B cell (primary cell): ENCODE measurements around the gene TRIP13. TPM values are rescaled to one million over a fixed set of nuclear protein-coding genes. Genes with fewer than 3 reads are reported as not detected.
"Not testable (repeated sequence)": the region's sequence is repeated elsewhere in the genome, so short reads cannot be mapped to it uniquely, and the experiment has no call there.

Source experiments
- ATAC-seq: fragments of 200-7000 bp; cut with Tn5 transposase; one replicate; pipeline ENCODE4 v1.10.0; 2021; ENCODE audit warnings: low read depth, mild to moderate bottlenecking, moderate number of reproducible peaks, moderate library complexity
- CTCF ChIA-PET: fragments of 350-600 bp; sonication (Branson Sonifier 250); formaldehyde crosslinking; loops from one replicate; lab custom pipeline; 2021; ENCODE audit warnings: antibody characterized with exemption, inconsistent platforms; lab: Charles Lee
- POLR2A ChIA-PET: fragments of 350-600 bp; sonication (Branson Sonifier 250); formaldehyde crosslinking; loops from one replicate; lab custom pipeline; 2021; ENCODE audit warnings: antibody characterized with exemption; lab: Charles Lee
- DNase-seq: peaks from one replicate; pipeline ENCODE4 v3.0.0; 2013
- H2AFZ ChIP-seq: 2 replicates; pipeline ENCODE4 v1.6.1; 2012; ENCODE audit warnings: mild to moderate bottlenecking, low read depth, low read length; ENCODE audit not compliant: insufficient read depth, poor library complexity, severe bottlenecking
- H3K27ac ChIP-seq, 2 donors: 1 replicate in 1 of 2; 2 replicates in 1 of 2; pipeline ENCODE4 v1.5.1; 2012 to 2013; ENCODE audit warnings: low read length in 2 of 2, mild to moderate bottlenecking in 2 of 2, moderate library complexity in 1 of 2
- H3K27me3 ChIP-seq, 4 experiments: fragments of 200-600 bp in 1 of 4; sonication (generic) in 1 of 4; replicated peaks in 1 of 4; 1 replicate in 2 of 4; 2 replicates in 2 of 4; pipeline versions ENCODE4 v1.6.1 to v1.7.0; 2013 to 2016; ENCODE audit warnings: low read length in 3 of 4, mild to moderate bottlenecking in 2 of 4, mixed read lengths in 1 of 4, moderate library complexity in 1 of 4; ENCODE audit not compliant: insufficient read depth in 4 of 4, control insufficient read depth in 3 of 4; ENCODE audit errors: control extremely low read depth in 1 of 4
- H3K36me3 ChIP-seq, 2 experiments: replicated peaks in 1 of 2; 1 replicate in 1 of 2; 2 replicates in 1 of 2; pipeline versions ENCODE4 v1.6.1 to v1.7.1; 2013; ENCODE audit warnings: low read length in 1 of 2; ENCODE audit not compliant: insufficient read depth in 2 of 2, control insufficient read depth in 1 of 2; ENCODE audit errors: control extremely low read depth in 1 of 2, extremely low read depth in 1 of 2
- H3K4me1 ChIP-seq, 2 donors: fragments of 200-600 bp in 1 of 2; sonication (generic) in 1 of 2; 1 replicate in 1 of 2; 2 replicates in 1 of 2; pipeline versions ENCODE4 v1.5.1 to v1.6.1; 2013 to 2017; ENCODE audit warnings: low read length in 2 of 2; ENCODE audit not compliant: control insufficient read depth in 2 of 2, insufficient read depth in 2 of 2
- H3K4me2 ChIP-seq: replicated peaks from 2 replicates; pipeline ENCODE3; 2012; ENCODE audit warnings: mild to moderate bottlenecking, low read depth, low read length; ENCODE audit not compliant: poor library complexity, severe bottlenecking
- H3K4me3 ChIP-seq, 5 experiments: fragments of 200-600 bp in 1 of 5; sonication (generic) in 1 of 5; 1 replicate in 3 of 5; 2 replicates in 2 of 5; pipeline versions ENCODE4 v1.5.1 to v1.7.0; 2011 to 2016; ENCODE audit warnings: low read length in 4 of 5, mild to moderate bottlenecking in 4 of 5, low read depth in 2 of 5, control low read depth in 1 of 5, moderate library complexity in 1 of 5; ENCODE audit not compliant: insufficient read depth in 1 of 5; ENCODE audit errors: control extremely low read depth in 1 of 5, extremely low read depth in 1 of 5
- H3K79me2 ChIP-seq: fragments of 200-600 bp; sonication (generic); one replicate; pipeline ENCODE4 v1.6.0; 2016; ENCODE audit warnings: low read length; ENCODE audit not compliant: control insufficient read depth, insufficient read depth
- H3K9ac ChIP-seq: fragments of 200-600 bp; sonication (generic); 2 replicates; pipeline ENCODE4 v1.6.1; 2017; ENCODE audit warnings: mild to moderate bottlenecking, low read length, moderate library complexity
- H3K9me3 ChIP-seq, 3 donors: one replicate each; pipeline versions ENCODE4 v1.6.1 to v1.7.1; 2013; ENCODE audit warnings: low read length in 2 of 3; ENCODE audit not compliant: control insufficient read depth in 2 of 3, insufficient read depth in 1 of 3; ENCODE audit errors: control extremely low read depth in 1 of 3
- H4K20me1 ChIP-seq: 2 replicates; pipeline ENCODE4 v1.6.0; 2012; ENCODE audit warnings: mild to moderate bottlenecking, low read length; ENCODE audit not compliant: insufficient read depth, control insufficient read depth, poor library complexity, severe bottlenecking
- H3K27ac Mint-ChIP-seq: one replicate; pipeline ENCODE4 v1.8.0; 2021; ENCODE audit warnings: mixed read lengths
- H3K27me3 Mint-ChIP-seq: one replicate; pipeline ENCODE4 v1.8.0; 2021; ENCODE audit warnings: mixed read lengths
- H3K4me1 Mint-ChIP-seq: one replicate; pipeline ENCODE4 v1.8.0; 2021; ENCODE audit warnings: mixed read lengths
- H3K4me3 Mint-ChIP-seq: one replicate; pipeline ENCODE4 v1.8.0; 2021; ENCODE audit warnings: mixed read lengths
- H3K9me3 Mint-ChIP-seq: one replicate; pipeline ENCODE4 v1.8.0; 2022; ENCODE audit warnings: mixed read lengths; ENCODE audit not compliant: insufficient read depth
- CTCF ChIP-seq: fragments of 200-600 bp; IDR thresholded peaks from one replicate; pipeline ENCODE4 v1.8.0; 2022; ENCODE audit warnings: antibody characterized with exemption, mild to moderate bottlenecking
- EZH2 ChIP-seq: IDR thresholded peaks from 2 replicates; pipeline ENCODE4 v1.6.1; 2012; ENCODE audit warnings: borderline replicate concordance, low read depth, mild to moderate bottlenecking, moderate library complexity, low read length; ENCODE audit not compliant: insufficient read depth, poor library complexity, severe bottlenecking
- WGBS: methylation state at CpG from one replicate; pipeline ENCODE4 v1.1.5; 2013; ENCODE audit warnings: missing lambda C conversion rate; ENCODE audit not compliant: insufficient coverage; 5-methylcytosine and 5-hydroxymethylcytosine counted together
- intact Hi-C: fragments of 100-400 bp; cut with micrococcal nuclease; formaldehyde crosslinking; loops from one replicate; pipeline ENCODE4 v1.10.0; 2022
- polyA plus RNA-seq: library from polyadenylated mRNA; depleted of rRNA; stranded (reverse); fragments of >200 nt; gene quantifications from 2 replicates; pipeline ENCODE4 v1.2.3, GENCODE V29; 2012
- total RNA-seq, 2 donors: library from RNA; stranded (reverse); fragments of 120-200 nt in 1 of 2; gene quantifications; 1 replicate in 1 of 2; 2 replicates in 1 of 2; pipeline versions ENCODE4 v1.2.3 to v1.2.4, GENCODE V29; 2013 to 2022

TRIP13 gene
- total and polyA plus RNA-seq, 2 donors (not counting 1 experiment from before 2014, with no cell fraction given), result 0.63 to 1.1 TPM

- H3K9me3 ChIP-seq, result no peaks in the 10 kb centered on the region
- ChIA-PET POLR2A (no interaction called here), CTCF (no interaction called here)
- H3K36me3 ChIP-seq, result peaks cover 5 to 53% of the 10 kb centered on the region in 2 experiments
- H3K27ac Mint-ChIP-seq, result no peak overlapping the region
- H4K20me1 ChIP-seq, result peaks cover 24% of the 10 kb centered on the region
- H3K79me2 ChIP-seq, result no peaks in the 10 kb centered on the region
- H2AFZ ChIP-seq, result no peak overlapping the region
- H3K9ac ChIP-seq, result no peak overlapping the region
- no peaks in the 10 kb centered on the region for H3K4me1 ChIP-seq
- TF ChIP-seq EZH2, result no peak
- no peak for TF ChIP-seq CTCF
- peaks cover 3% of the 10 kb centered on the region for H3K4me1 Mint-ChIP-seq
- no peaks in the 10 kb centered on the region for H3K27me3 ChIP-seq
- no peak overlapping the region for H3K4me2 ChIP-seq
- H3K27me3 Mint-ChIP-seq, result no peaks in the 10 kb centered on the region
- no peak overlapping the region for H3K27ac ChIP-seq
- intact Hi-C loops, result no loop called here
- no peak for ATAC-seq
- H3K9me3 Mint-ChIP-seq, result no peaks in the 10 kb centered on the region
- DNase-seq, result no peak
- H3K4me3 ChIP-seq, result no peak overlapping the region
- H3K4me3 Mint-ChIP-seq, result no peak overlapping the region
- 99% methylated on average over 19 of the region's 28 CpGs for WGBS
Measured at GRCh38 chr5:876398-877365, 16.0 kb upstream of the TRIP13 start.

- H3K36me3 ChIP-seq, result peaks cover 7 to 58% of the 10 kb centered on the region in 2 experiments
- TF ChIP-seq CTCF (no peak), EZH2 (no peak)
- no peak overlapping the region for H3K4me3 ChIP-seq
- Mint-ChIP-seq H3K9me3 (no peaks in the 10 kb centered on the region), H3K4me3 (no peak overlapping the region), H3K4me1 (peaks cover 8% of the 10 kb centered on the region), H3K27me3 (no peaks in the 10 kb centered on the region), H3K27ac (no peak overlapping the region)
- H3K4me1 ChIP-seq, result no peaks in the 10 kb centered on the region
- no peak overlapping the region for H2AFZ ChIP-seq
- ChIA-PET POLR2A (no interaction called here), CTCF (no interaction called here)
- H3K9me3 ChIP-seq, result peaks cover 0 to 9% (median 0%) of the 10 kb centered on the region in 3 donors
- no peak overlapping the region for H3K27ac ChIP-seq
- H3K79me2 ChIP-seq, result peaks cover 10% of the 10 kb centered on the region
- no peak overlapping the region for H3K9ac ChIP-seq
- no peaks in the 10 kb centered on the region for H3K27me3 ChIP-seq
- DNase-seq, result no peak
- 97% methylated on average over 15 of the region's 15 CpGs for WGBS
- H3K4me2 ChIP-seq, result no peak overlapping the region
- intact Hi-C loops, result no loop called here
- ATAC-seq, result no peak
- peaks cover 31% of the 10 kb centered on the region for H4K20me1 ChIP-seq
Measured at GRCh38 chr5:878125-878524, 14.6 kb upstream of the TRIP13 start.

- WGBS, result no CpG with 5 or more reads among the region's 8 CpGs
- H3K4me3 Mint-ChIP-seq, CTCF ChIA-PET, H2AFZ ChIP-seq, H3K27me3 ChIP-seq, H3K9ac ChIP-seq, H3K27me3 Mint-ChIP-seq, H3K27ac Mint-ChIP-seq, H3K4me1 ChIP-seq, ATAC-seq, POLR2A ChIA-PET, H3K4me3 ChIP-seq, H3K4me2 ChIP-seq, H3K9me3 ChIP-seq, H3K9me3 Mint-ChIP-seq, DNase-seq, H3K4me1 Mint-ChIP-seq, H3K27ac ChIP-seq, intact Hi-C loops: not testable (repeated sequence)
- Histone ChIP-seq H3K79me2 (peaks cover 15% of the 10 kb centered on the region), H4K20me1 (peaks cover 31% of the 10 kb centered on the region), H3K36me3 (peaks cover 7 to 60% of the 10 kb centered on the region in 2 experiments)
Measured at GRCh38 chr5:878677-879076, 14.0 kb upstream of the TRIP13 start.
